HG02973 (cell line): Measurements from ENCODE around the gene TLE7.

ENCODE experiments used
- ATAC-seq: cut with Tn5 transposase; IDR thresholded peaks from one replicate; pipeline ENCODE4 v1.9.1; 2021; ENCODE audit warnings: moderate library complexity; ENCODE audit not compliant: unreplicated experiment

Gene TLE7

DNA sequence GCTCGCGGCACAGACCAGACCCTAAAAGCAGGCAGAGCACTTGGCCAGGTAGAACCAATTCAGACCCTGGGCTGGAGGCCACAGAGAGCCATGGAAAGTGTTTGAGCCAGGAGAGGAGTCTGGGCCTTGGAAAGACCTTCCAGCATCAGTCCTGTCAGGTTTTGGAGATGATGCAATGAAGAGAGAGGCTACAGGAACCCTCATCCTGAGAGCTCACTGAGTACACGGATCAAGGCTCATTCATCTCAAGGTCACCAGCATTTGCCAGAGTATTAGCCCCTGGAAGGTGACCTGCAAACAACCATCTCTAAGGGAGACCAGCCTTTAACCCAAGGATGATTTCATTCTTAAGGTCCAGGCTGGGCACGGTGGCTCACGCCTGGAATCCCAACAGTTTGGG lies 27.8 kb downstream of the TLE7 start:
- no peak for ATAC-seq

DNA sequence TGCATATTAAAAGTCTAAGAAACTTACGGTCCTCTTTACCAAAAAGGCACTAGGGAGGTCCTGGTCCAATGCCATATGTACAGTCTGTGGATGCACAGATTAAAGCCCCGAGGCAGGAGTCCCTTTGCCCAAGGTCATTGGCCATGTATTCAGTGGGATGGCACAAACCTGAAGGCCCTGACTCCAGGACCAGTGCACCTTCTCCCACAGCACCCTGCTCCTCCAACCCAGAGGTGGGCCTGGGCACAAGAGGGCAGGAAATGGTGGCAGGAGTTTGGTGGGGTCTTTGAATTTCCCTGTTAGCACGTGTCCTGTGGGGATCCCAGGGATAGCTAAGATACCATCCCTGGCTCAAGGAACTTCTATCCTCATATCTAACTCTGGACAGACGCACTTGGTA lies 28.5 kb downstream of the TLE7 start:
- no peak for ATAC-seq

DNA sequence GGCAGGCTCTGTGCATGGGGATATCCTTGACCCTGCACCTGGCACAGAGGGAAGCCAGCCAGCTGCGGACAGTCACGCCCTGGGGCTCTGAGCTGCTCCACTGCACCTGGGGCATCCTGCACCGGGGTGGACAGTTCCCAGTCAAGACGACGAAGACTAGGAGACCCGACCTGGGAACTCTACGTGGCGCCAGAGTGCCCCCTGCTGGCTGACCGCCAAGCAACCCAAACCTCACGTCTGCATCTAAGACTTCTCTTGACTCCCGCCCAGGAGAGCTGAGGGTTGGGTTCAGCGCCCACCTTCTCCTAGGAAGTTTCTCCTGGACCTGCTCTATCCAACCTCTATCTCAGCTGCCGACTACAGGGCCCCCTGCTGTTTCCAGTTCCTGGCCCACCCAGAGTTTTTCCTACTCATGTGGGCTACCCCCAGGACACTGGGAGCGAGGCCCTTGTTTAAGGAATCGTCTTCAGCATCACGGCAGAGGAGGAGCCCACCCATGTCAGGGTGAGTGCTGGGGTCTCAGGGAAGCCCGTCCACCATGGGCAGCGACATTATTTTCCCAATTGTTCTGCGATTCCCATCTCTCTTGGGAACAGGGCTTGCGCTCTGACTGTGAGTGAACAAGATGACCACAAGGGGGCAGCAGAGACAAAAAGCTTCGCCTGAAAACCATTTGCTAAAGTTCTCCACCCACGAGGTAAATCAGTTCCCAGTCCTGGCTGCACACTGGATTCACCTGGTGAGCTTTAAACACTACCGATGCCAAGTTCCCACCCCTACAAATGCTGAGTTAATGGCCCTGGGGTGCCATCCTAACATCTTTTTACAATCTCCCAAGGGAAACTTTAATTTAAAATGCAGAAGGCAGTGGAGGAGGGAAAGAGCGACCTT lies 29.3 kb downstream of the TLE7 start:
- ATAC-seq, result no peak

DNA sequence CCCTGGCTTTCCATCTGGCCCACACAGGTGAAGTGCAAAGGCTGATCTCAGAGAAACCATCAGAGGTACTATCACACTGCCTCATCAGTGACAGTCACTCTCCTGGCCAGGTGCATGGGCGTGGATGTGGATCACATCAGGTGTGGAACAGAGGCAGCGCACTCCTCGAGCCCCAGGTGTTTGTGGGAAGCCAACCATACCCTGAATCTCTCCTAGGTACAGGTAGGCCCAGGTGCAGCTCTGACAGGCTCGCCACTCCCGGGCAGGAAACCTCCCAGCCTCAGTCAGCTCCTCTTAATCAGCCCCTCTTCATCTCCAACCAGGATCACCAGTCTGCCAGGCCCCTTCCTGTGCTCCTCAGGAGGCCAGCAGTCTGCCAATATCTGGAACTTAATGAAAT lies 31.7 kb downstream of the TLE7 start:
- no peak for ATAC-seq

DNA sequence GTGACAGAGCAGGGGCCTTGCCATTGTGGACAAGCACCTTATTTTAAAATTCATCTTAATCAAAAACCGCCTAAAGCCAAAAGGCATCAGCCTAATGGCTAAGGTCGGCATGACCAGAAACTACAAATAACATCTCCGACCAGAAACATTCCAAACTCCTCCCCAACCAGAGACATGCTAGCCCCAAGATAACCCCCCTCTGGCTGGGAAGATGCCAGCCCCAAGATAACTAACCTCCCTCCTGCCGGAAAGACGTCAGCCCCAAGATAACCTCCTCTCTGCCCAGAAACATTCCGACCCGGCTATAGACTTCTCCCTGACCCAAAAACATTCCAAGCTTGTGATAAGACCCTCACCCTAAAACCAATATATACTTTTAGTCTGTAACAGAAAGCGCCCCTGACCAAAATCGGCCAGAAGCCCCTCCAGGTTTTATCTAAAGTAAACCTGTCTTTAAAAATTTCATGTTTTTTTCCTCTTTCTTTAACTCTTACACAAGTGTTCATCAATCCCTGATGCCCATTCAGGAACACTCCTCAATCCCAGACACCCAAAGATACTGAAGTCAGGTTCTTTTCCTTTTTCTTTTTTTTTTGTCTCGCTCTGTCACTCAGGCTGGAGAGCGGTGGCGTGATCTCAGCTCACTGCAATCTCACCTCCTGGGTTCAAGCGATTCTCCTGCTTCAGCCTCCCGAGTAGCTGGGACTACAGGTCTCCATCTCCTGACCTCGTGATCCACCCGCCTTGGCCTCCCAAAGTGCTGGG lies 32.7 kb downstream of the TLE7 start:
- no peak for ATAC-seq

DNA sequence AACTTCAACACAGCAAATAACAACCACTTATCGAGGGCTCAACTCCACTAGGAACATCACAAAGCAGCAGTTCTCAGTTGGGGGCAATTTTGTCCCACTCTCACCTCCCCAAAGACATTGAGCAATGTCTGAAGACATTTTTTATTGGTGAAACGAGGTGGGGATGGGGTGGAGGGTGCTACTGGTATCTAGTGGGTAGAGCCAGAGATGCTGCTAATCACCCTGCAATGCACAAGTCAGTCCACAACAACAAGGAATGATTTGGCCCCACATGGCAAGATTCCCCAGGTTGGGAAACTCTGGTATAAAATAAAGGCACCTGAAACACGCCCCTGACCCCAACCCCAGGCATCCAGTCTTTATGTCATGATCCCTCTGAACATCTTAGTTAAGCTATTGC lies 33.3 kb downstream of the TLE7 start:
- no peak for ATAC-seq

DNA sequence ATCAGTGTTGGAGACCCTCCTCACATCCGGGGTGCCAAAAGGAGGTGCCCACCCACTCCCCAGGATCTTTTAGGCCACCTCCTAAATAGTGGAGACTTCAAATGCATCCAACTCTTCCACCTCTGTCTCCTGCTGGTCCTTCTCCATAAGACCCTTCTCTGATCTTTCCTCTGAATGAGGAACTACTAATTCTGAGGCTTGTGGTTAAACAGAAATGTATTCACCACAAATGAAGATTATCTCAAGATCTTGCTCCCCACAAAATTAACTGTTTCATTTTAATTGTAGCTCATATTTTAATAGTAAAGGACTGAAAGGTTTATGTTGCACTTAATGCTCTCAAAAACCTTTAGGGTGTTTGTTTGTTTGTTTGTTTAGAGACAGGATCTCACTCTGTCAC lies 34.1 kb downstream of the TLE7 start:
- ATAC-seq, result no peak

DNA sequence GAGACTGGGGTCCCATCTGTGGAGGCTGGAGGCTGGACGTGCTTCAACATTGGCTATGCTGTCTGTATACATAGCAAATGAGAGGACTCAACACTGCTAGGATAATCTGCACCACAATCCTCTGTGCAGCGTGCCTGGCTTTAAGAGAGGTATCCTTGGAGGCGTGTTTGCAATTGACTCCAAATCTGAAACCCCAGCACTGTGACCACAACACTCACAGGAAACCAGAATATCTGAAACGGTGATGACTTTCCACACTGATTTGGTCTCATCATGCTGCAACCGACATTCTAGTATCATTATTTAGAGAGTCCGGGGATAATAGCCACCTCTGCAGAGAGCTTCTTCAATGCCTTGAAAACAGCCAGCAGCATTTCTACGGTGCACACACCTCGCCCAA lies 35.1 kb downstream of the TLE7 start:
- ATAC-seq, result no peak

DNA sequence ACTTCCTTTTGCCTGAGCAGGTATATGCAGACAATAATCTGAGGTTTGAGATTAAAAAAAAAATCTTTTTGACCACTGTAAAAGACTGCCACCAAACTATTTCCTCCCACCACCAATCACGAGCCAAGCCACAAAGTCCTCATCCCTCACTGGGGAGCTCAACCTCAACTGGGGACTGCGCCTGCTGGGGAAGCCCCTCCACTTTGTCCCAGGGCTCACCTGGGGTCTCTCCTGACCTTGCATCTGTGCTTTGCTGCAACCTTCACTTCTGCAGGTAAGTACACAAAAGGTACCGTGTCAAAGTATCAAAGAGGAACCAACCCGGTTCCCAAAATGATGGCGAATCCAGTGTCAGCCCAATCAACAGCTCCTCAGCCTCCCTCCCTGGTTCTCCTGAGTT lies 35.5 kb downstream of the TLE7 start:
- no peak for ATAC-seq

DNA sequence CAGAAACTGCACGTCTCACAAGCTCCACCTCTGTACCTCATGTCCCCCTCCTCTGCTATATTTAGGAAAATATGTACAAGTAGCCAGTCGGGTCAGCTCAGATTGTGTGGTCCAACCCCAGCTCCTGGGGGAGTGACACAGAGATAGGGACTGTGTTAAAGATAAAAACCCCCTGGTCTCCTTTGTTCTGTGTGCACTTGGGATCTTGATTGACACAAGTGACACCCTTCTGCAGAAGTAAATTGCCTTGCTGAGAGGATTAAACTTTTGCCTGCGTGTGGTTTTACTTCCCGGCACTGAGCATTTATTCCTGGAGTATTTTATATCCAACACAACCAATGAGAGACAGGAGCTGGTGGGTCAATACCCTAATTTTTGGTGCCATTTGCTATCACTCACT lies 37.5 kb downstream of the TLE7 start:
- ATAC-seq, result no peak

DNA sequence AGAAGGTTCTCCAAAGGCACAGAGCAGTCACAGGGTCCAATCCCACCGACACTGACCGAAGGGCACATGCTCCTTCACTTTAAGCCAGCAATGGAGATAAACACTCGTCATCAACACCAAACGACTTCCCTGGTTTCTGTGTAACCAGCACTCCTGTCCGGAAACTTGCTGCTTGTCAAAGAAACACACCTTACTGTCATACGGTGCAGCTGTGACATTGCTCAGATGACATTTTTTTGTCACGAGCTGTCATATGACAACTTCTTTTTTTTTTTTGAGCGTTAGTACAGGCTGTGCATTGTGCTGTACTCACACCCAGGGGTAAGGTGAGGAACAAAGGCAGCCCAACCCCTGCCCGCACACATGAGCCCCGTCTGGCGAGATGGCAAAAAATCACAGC lies 39.2 kb downstream of the TLE7 start:
- ATAC-seq, result no peak

DNA sequence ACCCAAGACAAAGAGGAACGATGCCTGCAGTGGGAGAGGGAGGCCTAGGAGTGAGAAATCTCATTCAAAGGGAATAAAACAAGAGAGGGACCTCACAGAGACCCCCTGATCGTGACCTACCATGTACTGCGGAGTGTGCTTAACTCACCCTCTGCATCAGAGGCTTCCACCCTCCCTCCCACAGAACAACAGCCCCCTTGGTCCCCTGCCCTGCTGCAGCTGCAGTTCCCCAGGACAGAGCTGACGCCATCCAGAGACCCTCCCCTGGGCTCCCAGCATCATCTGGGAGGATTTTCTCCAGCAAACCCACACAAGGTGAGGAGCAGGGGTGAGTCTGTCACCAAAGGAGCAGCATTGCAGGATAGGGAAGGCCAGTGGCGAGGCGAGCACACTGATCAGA lies 39.8 kb downstream of the TLE7 start:
- no peak for ATAC-seq

DNA sequence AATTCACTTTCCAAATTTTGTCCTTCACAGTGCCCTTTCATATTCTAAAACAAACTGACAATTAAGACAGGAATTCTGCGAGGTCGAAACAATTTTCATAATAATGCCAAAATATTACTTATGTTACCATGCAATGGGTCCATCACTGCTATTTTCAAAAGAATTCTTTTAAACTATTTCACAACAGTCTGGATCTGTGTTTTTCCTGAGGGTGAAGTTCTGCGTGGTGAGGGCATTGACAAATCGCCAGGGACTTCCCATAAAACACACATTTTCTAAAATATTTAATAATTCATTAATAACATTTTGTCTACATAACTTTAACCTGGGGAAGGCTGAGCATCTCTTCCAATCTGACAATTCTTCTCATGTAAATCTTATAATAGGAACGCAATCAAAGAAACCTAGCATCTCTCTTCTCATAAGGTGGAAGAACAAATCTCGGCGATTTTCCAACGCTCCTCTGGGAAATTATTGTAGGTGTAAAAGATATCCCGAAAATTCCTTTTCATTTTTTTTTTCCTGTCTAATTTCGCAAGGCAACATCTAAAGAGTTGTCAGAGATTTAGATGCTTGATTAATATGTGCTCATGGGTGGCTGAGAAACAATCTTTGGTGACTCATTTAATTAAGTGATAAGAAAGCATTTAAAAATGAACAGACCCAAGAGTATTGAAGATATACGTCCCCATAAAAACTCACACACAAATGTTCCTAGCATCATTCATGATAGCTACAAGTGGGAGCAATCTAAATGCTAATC lies 41.9 kb downstream of the TLE7 start:
- no peak for ATAC-seq

DNA sequence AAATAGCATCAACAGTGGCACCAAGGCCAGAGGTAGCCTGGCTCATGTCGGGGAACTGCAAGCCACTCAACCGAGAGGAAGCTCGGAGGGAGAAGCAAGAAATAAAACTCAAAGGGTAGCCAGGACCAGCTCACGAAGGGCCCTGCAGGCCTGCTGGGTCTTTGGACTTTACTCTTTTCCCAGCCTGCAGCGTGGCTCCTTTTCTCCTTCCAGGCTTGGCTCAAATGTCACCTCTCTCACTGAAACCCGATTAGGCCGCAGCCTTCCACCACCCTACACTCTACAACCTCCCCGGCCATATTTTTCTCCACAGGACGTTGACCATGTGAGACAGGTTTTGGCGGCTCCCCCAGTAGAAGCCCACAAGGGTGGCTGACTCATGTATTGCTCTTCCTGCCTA lies 45.3 kb downstream of the TLE7 start:
- no peak for ATAC-seq

DNA sequence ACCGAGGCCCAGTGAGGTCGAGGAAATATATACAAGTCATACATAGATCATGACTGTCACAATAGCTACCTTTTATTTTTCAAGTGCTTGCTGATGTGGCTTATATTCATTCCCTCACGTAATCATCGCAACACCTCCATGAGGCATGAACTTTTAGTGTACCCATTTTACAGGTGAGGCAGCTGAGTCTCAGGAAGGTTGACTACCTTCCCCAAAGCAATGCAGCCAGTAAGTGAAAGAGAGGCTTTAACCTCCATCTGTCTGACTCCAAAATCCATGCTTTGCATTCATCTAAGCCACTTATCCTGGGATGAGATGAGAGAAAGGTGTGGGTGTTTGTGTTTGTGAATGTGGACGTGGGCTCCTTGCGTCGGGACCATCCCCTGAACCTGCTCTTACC lies 52.5 kb downstream of the TLE7 start:
- no peak for ATAC-seq

DNA sequence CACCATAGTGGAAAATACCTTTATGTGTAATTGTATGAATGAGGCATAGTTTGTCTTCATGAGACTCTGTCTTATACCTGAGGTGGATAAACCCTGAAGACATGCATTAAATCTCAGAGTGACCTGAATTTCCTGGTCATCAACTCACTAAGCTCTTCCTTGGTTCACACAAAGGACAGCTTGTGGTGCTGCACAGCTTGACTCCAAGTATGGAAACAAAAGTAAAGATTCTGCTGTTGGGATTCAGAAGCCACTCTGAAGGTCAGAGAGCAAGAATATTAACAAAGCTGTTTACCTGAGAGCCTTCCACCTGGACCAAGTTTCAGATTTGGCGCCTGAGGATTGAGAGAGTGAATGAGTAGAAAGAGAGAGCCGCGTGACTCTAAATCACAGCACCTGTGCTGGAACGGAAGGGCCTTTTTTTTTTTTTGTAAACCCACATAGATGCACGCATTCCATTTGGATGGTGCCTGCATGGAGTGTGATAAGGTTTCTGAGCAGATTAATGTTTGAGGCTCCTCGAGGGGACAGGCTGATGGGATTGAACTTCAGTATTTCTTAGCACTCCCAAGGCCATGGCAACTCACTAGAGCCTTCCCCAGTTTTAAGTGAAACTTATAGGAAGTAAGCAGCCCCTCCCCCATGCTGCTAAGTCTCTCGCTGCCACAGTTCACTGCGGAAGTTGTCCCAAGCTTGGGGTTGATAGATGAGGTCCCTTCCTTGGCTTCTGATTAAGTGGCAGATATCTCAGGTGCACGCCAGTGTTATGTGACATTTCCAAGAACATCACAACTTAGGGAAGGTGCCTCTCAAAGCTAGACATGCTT lies 54.6 kb downstream of the TLE7 start:
- ATAC-seq, result no peak

DNA sequence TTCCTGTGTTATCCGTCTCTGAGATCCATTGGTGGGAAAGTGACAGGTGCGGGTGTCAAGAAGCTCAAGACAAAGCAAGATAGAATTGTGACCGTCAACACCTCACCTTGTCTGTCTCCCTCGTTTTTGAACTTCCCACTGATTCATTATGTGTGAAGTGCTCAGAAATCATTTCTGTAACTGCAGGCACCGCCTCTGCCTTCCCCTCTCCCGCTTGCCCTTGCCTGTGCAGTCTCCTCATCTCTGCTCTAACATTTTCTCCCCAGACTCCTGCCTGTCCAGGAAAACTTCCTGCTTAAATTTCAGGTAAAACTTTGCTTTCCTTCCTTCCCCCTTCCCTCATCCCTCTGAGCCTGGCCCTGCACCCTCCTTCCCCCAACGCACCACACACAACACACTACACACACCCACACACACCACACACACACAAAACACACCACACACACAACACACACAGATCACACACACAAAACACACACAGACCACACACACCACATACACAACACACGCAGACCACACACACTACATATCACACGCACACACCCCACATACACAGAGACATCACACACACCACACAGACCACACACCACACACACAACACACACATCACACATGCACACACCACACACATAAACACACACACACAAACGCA lies 57.7 kb downstream of the TLE7 start:
- no peak for ATAC-seq

DNA sequence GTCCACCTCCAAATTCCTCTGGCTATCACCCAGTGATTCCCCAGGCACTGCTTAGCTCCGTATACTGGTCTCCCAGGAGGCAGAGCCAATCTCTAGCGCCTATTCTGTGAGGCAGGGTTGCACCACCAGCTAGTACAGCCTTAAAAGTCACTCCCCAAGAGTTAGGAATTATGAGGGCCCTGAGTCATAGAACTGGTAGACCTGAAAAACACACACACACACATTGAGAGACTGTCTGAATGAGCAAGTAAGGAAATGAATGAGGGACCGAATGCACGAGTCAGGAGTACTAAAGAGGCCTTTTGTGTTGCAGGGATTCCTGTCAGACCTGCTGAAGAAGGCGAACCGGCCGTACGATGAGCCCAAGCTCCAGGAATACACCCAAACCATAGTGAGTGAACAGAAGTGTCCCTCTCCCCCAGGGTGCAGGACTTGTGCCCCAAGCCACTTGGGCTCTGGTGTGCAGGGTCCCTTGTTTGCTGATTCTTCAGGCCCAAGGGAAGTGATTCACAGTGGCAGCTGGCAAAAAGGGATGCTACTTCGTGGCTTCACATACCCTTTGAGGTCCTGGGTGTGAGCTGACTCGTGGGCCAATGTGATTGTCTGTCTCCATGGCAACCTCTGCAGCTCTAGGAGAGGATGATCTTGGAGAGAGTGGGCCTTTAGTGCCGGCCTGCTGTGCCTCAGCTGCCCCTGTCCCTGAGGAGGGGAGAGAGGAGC lies 58.6 kb downstream of the TLE7 start:
- ATAC-seq, result no peak

DNA sequence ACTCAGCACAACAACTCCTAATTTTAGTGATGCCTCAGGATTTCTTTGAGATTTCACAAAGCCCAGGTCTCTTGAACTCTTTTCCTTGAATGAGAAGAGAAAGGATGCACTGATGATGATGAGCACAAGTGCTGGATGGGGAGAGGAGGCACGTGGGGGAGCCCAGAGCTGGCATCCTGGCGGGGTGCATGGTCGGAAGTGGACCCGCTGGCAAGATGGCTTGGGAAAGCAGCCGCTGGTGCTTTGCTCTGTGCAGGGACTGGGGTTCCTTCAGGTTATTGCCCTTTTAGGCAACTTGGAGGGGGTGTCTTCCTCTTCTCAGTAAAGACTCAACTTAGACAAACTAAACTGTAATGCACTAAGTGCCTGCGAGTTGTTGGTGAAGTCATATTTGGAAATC lies 61.0 kb downstream of the TLE7 start:
- ATAC-seq, result no peak
